Activated CD4-positive, alpha-beta T cell treated with anti-CD3 and anti-CD28 coated beads, Interleukin-2, amount 50 U/mL, for 1 hour (primary cell): ENCODE data around the gene CLN5.
"Not testable (repeated sequence)": the region's sequence is repeated elsewhere in the genome, so short reads cannot be mapped to it uniquely, and the experiment has no call there.

Source experiments
- DNase-seq: peaks from one replicate; pipeline ENCODE4 v3.0.0-alpha.2; 2020

CLN5 gene

GRCh38 chr13:76976490-76976889, 15.4 kb upstream of the CLN5 start:
- no peak for DNase-seq

- DNase-seq = no peak
Measured at GRCh38 chr13:76976929-76977328, 15.0 kb upstream of the CLN5 start.

GRCh38 chr13:76980075-76980718, 11.7 kb upstream of the CLN5 start:
- DNase-seq = peak; percentile 85

- no peak for DNase-seq
Measured at GRCh38 chr13:76982061-76982460, 9.8 kb upstream of the CLN5 start.

GRCh38 chr13:76983676-76984075, 8.2 kb upstream of the CLN5 start:
- no peak for DNase-seq

GRCh38 chr13:76991432-76991795, 467 bp upstream of the CLN5 start:
- DNase-seq = peak; percentile 65

- DNase-seq = no peak
Measured at GRCh38 chr13:76992548-76993001, 694 bp downstream of the CLN5 start.

- DNase-seq = no peak
Measured at GRCh38 chr13:76993021-76993420, 1.1 kb downstream of the CLN5 start.

- no peak for DNase-seq
Measured at GRCh38 chr13:76993473-76993872, 1.6 kb downstream of the CLN5 start.

GRCh38 chr13:76994281-76994680, 2.4 kb downstream of the CLN5 start:
- no peak for DNase-seq

GRCh38 chr13:77000475-77000874, 8.6 kb downstream of the CLN5 start:
- no peak for DNase-seq

GRCh38 chr13:77001540-77001939, 9.7 kb downstream of the CLN5 start:
- DNase-seq = no peak

- DNase-seq = no peak
Measured at GRCh38 chr13:77001963-77002587, 10.2 kb downstream of the CLN5 start.

GRCh38 chr13:77002590-77003190, 10.8 kb downstream of the CLN5 start:
- no peak for DNase-seq

GRCh38 chr13:77008337-77008736, 16.5 kb downstream of the CLN5 start:
- not testable (repeated sequence) for DNase-seq

GRCh38 chr13:77009011-77009410, 17.1 kb downstream of the CLN5 start:
- no peak for DNase-seq

- DNase-seq = not testable (repeated sequence)
Measured at GRCh38 chr13:77009719-77010118, 17.8 kb downstream of the CLN5 start.

GRCh38 chr13:77013853-77014542, 22.1 kb downstream of the CLN5 start:
- no peak for DNase-seq

- no peak for DNase-seq
Measured at GRCh38 chr13:77014906-77015685, 23.2 kb downstream of the CLN5 start.

GRCh38 chr13:77016251-77016812, 24.5 kb downstream of the CLN5 start:
- DNase-seq = no peak

GRCh38 chr13:77016888-77017623, 25.2 kb downstream of the CLN5 start:
- no peak for DNase-seq

GRCh38 chr13:77019756-77020155, 27.9 kb downstream of the CLN5 start:
- DNase-seq = no peak
